Activated CD4-positive, CD25-positive, alpha-beta regulatory T cell treated with anti-CD3 and anti-CD28 coated beads, Interleukin-2, amount 50 U/mL, for 72 hours (primary cell): ENCODE data around the gene SH3PXD2A.

Source experiments
- DNase-seq: peaks from one replicate; pipeline ENCODE4 v3.0.0; 2021

SH3PXD2A gene

DNA sequence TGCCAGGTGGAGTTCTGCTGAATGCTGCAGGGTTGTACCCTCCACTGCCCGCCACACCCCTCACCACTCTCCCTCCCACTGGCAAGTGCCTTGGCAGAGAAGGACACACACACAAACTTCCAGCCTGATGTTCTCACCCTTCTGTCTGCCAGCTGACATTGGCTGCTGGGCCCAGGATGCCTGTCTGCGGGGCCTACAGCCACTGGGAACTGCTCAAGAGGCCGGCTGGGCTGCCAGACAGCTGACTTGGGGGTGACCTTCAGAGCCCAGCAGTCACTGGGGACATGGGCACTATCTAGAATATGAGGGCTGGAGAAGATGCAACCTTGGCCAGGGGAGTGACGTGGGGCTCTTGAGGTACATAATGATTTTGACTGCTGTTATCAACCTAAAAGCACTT lies 157.1 kb downstream of the SH3PXD2A start:
- DNase-seq, result no peak

DNA sequence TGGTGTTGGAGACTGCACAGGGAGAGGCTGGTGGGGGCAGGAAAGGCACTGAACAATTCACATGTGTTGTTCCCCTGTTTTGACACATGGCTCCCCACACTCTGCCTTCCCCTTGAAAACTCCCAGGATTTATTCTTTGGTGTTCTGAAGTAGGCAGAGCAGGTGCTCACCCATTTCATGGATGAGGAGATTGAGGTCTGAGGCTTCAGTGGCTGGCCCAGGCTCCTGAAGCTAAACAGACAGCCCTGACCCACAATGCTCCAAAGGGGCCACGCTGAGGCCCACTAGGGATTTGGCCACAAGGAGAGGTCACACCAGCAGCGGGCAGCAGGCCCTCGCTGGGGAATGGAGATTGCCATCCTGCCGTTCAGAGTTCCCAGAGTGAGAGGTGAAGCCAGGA lies 157.6 kb downstream of the SH3PXD2A start:
- DNase-seq, result no peak

DNA sequence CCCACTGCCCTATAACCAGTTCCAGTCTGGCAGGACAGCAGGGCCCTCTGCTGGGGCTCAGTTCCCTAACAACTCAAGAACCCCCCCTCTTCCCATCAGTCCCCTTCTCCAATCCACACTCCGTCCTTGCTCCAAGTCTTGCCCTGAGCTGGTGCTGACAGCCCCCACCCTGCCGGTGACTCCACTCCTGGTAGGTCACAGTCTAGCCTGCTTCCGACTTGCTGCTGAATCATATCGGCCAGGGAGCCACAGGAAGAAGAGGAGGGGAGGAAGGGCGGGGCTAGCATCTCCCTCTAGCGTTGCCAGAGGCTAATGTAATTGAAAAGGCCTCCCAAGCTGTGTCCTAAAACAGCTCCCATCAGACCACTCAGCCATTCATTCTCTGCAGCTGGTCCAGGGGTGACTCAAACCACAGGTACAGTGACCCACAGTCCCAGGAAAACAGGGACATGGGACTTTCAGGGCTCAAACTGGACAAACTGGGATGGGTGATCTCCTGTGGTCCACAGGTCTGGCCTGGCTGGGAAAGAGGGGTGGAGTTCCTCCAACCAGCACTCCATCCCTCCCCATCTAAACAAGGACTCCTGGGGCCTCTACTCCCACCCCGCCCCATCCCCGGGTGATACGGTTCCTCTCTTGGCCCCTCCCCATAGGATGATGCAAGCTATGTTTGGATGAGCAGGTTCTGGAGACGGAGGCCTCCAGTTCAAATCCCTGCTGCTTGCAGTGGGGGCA lies 158.8 kb downstream of the SH3PXD2A start:
- peak; percentile 69 for DNase-seq

DNA sequence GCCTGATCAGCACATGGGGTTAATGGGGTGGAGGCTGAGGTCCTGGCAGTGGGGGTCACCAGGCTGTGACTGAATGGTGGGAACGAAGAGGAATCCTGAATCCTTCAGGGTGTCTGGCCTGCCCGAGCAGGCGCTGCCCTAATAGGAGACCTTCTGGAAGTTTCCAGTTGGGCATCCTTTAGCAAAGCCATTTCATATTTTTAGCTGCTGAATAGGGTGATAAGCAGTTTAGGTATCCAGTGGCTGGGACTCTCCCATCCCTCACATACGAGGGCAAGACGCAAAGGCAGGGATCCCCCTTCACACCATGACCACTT lies 159.3 kb downstream of the SH3PXD2A start:
- no peak for DNase-seq

DNA sequence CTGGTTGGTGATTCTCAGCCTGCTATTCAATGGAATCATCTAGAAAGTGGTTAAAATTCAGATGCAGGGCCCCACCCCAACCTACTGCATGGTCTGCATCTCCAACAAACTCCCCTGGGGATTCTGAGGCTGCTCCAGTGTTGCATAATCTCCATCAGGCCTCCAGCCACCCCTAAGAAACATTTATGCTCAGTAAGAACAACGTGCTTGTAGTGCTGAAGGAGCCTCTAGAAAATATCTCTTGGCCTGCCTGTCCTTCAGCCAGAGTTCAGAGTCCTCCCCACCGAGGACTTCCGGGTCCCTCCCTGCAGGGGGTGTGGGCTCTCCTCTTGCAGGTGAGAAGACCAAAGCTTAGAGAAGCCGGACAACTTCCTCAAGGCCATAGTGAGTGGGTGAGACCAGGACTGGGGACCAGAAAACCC lies 159.8 kb downstream of the SH3PXD2A start:
- DNase-seq, result no peak

DNA sequence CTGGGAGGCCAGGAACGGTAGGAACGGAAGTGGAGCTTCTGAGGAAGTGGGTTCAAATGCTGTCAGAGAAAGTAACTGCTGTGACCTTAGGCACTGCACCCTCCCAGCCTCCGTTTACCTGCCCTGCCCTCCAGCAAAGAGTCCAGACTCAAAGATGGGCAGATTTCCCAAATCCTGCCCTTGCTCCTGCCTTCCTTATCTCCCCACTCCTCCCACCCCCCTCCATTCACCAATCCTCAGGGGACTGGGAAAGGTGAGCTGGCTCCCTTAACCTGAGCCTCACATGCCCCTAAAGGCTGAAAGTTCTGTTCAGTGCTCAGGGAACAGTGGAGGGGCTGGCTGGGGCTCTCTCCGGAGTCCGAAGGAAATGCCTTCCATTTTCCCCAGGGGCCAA lies 161.6 kb downstream of the SH3PXD2A start:
- no peak for DNase-seq

DNA sequence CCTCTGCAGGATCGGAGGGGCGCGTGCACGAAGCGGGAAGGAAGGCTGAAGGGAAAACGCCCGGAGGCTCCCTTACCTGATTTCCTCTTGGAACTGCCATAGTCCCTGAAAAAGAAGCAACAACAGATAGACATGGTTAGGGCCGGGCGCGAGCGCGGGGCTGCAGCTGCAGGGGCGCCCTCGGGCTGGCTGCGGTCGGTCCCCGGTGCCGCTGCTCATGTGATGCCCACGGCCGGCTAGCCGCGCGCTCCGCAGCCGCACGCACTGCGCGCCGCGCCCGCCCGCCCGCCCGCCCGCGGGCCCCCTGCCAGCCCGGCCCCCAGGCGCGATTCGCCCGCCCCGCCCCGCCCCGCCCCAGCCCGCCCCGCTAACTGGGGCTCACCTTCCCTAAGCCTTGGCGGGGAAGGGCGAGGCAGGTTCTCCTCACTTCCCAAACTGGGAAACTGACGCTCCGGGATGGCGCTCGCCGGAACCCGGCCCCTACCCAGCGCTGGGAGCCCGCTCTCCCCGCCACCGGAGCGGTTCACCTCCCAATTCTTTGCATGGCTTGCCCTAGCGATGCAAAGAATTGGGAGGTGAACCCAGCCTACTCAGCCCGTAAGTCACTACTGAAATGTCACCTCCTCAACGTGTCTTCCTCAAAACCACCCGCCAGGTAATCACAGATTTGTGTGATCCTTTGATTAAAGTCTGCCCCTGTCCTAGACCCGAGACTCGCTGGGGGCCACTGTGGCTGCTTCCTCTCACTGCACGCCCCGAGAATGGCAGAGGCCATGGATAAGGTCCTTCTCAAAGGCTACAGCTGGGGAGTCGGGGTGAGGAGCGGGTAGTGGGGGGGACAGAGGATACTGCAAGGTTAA lies 162.2 kb downstream of the SH3PXD2A start:
- DNase-seq, result peak; percentile 42

DNA sequence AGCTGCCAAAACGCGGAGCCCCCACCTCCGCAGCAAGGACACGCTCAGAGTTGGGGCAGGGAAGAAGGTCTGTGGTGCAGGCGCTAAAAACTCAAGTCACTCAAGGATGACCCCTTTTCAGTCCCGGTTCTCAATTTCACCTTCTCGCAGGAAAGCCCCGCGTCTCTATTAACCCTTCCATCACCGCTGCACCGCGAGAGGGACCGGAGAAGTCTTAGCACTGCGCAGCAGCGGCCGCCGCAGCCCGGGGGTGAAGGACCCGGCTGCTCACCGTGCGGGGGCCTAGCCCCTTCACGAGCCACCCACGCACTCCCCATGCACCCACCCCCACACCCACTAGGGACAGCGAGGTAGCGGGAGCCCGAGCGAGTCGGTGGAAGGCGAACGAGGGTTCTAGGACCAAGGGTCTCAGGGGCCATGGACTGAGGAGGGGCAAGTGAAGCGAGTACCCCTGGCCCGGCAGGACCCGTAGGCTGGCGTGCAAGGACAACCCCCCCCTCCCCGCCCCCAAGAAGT lies 162.9 kb downstream of the SH3PXD2A start:
- no peak for DNase-seq

DNA sequence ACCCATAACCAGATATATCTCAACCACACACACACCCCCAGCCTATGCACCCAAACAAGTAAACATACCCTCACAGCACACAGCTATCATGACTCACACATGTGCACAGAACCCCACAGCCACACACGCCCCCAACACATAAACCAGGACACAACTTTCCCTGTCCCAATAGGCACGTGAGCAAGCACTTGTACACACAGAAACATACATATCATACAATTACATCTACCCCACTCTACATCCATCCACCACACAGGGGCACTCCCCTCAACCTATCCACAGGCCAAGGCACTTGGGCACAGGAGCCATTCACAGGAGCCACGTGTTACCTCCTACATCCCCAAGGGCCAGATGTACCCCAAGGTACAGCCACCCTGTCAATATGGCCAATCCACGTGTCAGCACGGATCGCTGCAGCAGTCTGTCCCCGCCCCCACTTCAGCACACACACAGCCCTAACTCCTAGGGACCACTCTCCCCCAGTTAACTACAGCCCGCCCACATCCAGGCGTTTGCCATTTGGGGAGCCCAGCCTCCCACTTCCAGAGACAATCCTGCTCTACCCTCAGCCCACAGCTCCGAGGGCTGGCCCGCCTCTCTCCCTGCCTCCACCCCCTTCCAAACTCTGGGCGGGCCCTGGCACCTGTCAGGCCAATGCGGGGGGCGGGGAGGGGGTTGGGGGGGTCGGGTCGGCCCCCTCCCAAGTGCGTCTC lies 163.5 kb downstream of the SH3PXD2A start:
- DNase-seq, result no peak

DNA sequence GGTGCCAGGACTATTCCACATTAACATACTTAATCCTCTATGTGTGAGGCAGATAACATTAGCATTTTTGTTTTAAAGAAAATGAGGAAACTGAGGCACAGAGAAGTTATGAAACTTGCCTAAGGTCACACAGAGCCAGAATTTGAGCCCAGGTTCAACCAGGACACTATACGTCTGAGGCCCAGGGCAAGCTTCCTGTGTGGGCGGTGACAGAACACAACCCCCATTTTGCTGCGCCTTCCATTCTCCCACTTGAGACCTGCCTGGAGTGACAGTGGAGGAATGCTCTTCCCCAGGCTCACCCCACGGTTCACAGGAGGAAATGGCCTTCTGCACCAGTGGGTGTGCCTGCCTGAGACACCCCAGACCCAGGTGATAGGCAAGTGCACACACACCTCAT lies 164.1 kb downstream of the SH3PXD2A start:
- DNase-seq, result no peak

DNA sequence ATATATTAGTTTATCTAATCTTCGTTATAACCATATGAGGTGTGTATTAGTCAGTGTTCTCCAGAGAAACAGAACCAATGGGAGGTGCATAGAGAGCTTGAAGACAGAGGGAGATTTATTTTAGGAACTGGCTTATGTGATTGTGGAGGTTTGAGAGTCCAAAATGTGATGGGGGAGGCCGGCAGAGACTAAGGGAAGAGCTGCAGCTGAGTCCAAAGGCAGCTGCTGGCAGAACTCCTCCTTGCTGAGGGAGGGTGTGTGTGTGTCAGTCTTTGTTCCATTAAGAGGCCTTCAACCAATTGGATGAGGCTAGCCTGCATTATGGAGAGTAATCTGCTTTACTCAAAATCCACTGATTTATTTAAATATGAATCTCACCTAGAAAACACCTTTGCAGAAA lies 165.1 kb downstream of the SH3PXD2A start:
- DNase-seq, result no peak

DNA sequence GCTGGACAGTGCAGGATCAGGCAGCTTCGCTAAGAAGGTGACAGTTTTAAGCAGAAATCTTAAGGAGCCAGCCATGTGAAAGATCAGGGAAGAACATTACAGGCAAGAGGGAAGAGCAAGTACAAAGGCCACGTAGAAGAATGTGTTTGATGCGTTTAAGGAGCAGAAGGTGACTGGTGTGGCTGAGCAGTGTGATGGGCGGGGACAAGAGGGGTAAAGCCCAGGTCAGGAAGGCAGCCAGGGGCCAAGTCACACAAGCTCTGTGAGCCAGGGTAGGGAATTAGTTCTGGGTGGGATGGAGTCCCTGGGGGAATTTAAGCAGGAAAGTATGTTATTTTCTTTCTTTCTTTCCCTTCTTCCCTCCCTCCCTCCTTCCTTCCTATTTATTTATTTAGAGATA lies 166.9 kb downstream of the SH3PXD2A start:
- no peak for DNase-seq

DNA sequence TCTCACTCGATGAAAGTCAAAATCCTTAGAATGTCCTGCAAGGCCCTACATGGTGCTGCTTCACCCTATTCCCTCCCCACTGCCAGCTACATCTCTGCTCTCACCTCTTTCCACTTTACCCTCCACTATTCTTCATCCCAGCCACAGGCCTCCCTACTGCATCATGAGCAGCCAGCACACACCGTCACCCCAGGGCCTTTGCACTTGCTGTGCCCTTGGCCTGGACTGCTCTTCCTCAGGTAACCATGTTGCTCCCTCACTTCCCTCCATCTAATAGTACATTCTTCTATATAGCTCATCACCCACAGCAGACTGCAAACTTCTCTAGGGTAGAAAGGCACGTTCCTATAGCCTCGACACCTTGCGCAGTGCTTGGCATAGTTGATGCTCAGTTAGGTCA lies 167.7 kb downstream of the SH3PXD2A start:
- no peak for DNase-seq

DNA sequence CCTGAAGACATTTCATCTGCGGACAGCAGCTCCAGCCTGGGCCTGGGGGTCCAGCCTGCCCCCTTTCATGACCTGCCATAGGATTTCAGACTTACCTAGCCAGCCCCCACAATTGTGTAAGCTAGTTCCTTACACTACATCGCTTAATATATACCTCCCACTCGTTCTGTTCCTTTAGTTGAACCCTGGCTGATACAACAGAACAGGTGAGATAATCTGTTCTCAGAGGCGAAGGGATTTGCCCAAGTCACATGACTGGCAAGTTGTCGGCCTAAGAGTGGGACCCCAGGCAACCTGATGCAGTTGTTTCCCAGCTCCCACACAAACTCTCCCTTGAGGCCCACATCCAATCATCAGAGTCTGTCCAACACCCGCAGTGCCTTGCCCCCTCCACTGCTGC lies 168.2 kb downstream of the SH3PXD2A start:
- DNase-seq, result no peak

DNA sequence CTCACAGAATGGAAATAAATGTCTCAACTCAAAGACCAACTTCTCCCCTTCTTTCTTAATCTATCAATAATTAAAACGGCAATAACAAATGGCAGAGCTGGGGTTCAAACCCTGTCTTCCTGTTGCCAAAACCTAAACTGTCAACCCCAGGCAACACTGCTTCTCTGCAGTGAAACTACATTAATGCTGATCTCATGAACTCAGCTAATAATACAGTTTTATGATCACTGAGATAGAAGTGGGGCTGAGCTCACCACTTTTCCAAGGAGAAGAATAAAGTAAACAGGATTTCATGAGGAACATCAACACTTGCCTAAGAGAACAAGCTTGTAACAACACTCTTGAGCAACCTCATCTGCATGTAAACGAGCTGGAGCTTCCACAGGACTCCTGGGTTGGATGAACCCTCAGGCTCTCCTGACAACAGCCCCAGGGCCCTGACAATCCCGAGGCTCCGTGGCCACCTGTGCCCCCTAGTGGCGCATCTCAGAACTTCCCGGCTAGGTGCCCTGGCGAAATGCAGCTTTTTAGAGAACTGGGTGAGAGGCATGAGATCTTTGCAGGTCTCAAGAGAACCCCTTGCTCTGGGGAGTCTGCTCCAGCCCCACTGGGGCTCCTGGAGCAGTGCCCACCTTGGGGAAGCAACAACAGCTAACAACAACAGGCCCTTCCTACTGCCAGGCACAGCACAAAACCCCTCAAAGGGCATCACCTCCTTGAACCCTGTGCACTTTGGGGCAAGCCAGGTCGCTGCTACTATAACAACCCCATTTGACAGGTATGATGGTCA lies 169.3 kb downstream of the SH3PXD2A start:
- peak; percentile 82 for DNase-seq

DNA sequence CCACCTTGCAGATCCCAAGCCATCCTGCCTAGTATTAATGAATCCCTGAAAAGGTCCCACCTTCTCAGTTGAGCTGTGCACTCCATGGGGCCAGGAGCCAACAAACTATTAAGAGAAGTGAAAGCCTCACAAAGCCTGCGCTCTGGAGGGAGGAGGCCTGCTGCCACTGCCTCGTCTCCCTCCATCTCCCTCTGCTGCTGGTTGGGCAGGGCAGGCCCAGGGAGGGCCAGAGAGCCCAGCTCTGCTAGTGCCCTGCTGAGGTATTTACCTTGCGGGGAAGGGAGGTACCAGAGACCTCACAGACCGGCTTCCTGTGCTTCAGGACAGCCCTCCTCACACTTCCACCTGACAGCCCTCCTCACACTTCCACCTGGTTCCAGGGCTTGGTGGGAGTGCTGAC lies 171.5 kb downstream of the SH3PXD2A start:
- no peak for DNase-seq

DNA sequence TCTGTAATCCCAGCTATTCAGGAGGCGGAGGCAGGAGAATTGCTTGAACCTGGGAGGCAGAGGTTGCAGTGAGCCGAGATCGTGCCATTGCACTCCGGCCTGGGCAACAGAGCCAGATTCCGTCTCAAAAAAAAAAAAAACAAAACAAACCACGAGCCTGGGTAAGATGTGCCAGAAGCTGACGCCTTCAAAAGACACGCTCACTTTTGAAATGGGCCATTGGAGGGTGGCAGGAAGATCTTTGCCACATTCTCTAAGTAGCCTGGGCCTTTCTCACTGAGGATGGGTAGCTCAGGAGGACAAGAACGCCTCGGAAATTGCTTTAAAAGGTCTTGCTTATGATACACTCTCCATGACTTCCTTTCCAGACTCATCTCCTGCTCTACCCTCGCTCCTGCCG lies 172.7 kb downstream of the SH3PXD2A start:
- no peak for DNase-seq

DNA sequence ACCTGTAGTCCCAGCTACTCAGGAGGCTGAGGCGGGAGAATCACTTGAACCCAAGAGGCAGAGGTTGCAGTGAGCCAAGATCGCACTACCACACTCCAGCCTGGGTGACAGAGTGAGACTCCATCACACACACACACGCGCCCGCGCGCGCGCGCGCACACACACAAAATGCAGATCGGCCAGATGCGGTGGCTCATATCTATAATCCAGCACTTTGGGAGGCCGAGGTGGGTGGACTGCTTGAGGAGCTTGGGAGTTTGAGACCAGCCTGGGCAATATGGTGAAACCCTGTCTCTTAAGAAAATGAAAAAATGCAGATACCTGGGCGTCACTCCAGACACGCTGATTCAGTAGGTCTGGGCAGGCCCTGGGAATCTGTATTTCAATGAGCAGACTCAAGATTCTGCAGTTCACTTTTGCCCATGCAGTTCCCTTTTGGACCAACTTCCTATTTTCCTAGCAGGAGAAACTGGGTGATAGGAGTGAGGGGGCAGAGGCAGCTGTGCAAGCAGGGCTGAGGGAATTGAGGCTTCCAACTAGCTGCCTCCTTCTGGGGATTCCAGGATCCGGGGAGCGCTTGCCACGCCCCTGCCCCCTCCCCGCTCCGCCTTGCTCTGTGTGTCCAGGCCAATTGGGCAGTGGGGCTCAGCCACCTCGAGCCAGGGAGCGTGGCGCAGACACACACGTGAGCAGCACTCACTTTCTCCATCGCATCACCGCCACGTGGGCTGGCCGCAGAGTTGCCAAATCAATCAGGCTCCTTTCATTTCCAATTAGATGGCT lies 173.6 kb downstream of the SH3PXD2A start:
- no peak for DNase-seq

DNA sequence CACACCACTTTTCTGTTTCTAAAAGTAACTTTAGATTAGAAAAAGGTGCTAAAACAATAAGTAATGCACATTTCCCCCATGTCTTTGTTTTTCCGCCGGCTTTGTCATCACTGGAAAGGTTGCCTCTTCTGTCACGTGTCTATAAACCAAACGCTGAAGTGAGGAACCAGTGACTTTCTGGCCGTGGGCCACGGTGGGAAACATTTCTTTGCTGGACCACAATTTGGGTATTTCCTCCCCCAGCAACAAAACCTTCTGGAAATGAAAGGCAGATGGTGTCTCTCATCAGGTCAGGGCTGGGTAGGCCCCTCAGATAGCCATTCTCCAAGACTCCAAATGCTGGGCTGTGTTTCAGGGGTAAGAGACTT lies 174.5 kb downstream of the SH3PXD2A start:
- no peak for DNase-seq

DNA sequence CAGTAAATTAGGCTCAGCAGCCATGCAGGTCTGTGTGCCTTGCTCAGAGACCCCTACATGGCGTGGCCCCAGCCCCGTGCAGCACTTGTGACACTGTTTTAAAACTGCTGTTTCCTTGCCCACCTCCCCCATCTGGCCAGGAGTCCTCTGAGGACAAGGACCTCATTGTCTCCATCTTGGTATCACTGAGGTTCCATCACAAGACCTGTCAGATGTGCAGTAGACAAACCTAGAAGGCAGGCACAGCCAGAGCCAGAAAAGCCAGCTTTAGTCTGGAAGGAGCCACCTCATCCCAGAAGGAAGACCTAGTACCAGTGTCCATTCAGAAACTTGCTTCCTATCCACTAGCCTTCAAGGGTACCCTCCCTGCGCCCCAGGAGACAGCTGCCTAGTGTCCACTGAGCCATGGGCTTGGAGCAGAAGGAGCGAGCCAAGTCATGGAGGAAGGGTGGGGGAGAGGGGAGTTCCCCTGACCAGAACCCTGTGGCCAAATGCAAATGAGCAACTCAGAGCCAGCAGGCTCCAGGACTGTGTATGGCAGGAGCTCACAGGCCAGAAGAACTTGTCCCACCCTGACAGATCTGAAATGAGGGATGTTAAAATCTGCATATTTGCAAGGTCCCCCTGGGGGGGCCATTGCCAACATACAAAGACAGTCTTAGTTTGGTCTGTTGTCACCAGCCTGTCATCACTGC lies 176.1 kb downstream of the SH3PXD2A start:
- DNase-seq, result no peak

DNA sequence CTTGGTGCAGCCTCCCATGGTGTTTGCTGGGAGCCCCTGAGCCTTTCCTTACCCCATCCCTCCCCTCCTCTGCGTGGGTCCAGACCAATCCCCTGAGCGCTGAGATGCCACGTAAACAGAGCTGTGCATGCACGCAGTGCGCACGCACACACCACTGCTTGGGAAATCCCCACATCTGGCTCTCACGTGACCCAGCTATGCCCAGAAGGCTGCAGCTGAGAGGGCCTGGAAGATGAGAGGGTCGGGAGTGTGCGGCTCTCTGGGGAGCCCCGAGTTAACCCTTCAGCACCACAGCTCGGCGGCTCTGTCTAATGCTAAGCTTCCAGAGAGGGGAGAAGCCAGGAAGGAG lies 177.2 kb downstream of the SH3PXD2A start:
- DNase-seq, result peak; percentile 78
